Cardiac muscle cell (in vitro differentiated cells and primary cell): ENCODE data around the gene RELCH. TPM values are rescaled to one million over a fixed set of nuclear protein-coding genes. Genes with fewer than 3 reads are reported as not detected.

Experiments
- DNase-seq, 2 donors: peaks; one replicate each; pipeline versions ENCODE4 v3.0.0 to v3.0.0-alpha.2; 2010 to 2017; ENCODE audit warnings: low read depth in 1 of 2, low spot score in 1 of 2
- H3K27ac ChIP-seq: fragments of 200-600 bp; sonication (generic); 2 replicates; pipeline ENCODE4 v1.5.1; 2016
- H3K27me3 ChIP-seq: fragments of 200-600 bp; sonication (generic); 2 replicates; pipeline ENCODE4 v1.6.0; 2016; ENCODE audit warnings: control low read depth
- H3K36me3 ChIP-seq: fragments of 200-600 bp; sonication (generic); 2 replicates; pipeline ENCODE4 v1.5.1; 2016; ENCODE audit warnings: control low read depth
- H3K4me1 ChIP-seq: fragments of 200-600 bp; sonication (generic); 2 replicates; pipeline ENCODE4 v1.8.1; 2017; ENCODE audit warnings: low read depth, mild to moderate bottlenecking, mixed run types
- H3K4me3 ChIP-seq: fragments of 200-600 bp; sonication (generic); 2 replicates; pipeline ENCODE4 v1.5.1; 2016; ENCODE audit warnings: mild to moderate bottlenecking
- H3K9me3 ChIP-seq: fragments of 200-600 bp; sonication (generic); 2 replicates; pipeline ENCODE4 v1.5.1; 2017; ENCODE audit warnings: low read depth, mild to moderate bottlenecking, control low read depth
- CTCF ChIP-seq: IDR thresholded peaks from 2 replicates; pipeline ENCODE4 v1.5.1; 2012; ENCODE audit warnings: low read depth, mild to moderate bottlenecking, low read length
- polyA plus RNA-seq: library from polyadenylated mRNA; unstranded; fragments of >200 nt; fragmentation: Nextera tagmentation; extraction: Ambion mirVana; gene quantifications from 2 replicates; pipeline ENCODE4 v1.2.1, GENCODE V29; 2016
- total RNA-seq: library from RNA; depleted of rRNA; stranded (reverse); fragments of >200 nt; gene quantifications from 2 replicates; pipeline ENCODE4 v1.2.3, GENCODE V29; 2016

RELCH gene
- total and polyA plus RNA-seq, 2 experiments from 2014 or later, result 11.7 to 26.9 TPM

GRCh38 chr18:62353170-62353569, 166.1 kb downstream of the RELCH start:
- Histone ChIP-seq H3K27me3 (no peaks in the 10 kb centered on the region), H3K36me3 (no peaks in the 10 kb centered on the region), H3K4me1 (no peaks in the 10 kb centered on the region), H3K27ac (no peak overlapping the region), H3K4me3 (no peak overlapping the region), H3K9me3 (no peaks in the 10 kb centered on the region)
- no peak for DNase-seq
- no peak for TF ChIP-seq CTCF

- no peak for TF ChIP-seq CTCF
- Histone ChIP-seq H3K9me3 (no peaks in the 10 kb centered on the region), H3K36me3 (no peaks in the 10 kb centered on the region), H3K27me3 (no peaks in the 10 kb centered on the region), H3K27ac (no peak overlapping the region), H3K4me3 (no peak overlapping the region), H3K4me1 (no peaks in the 10 kb centered on the region)
- no peak for DNase-seq
These were observed 167.1 kb downstream of the RELCH start for GRCh38 chr18:62354151-62354550.

GRCh38 chr18:62357079-62357719, 170.1 kb downstream of the RELCH start:
- Histone ChIP-seq H3K4me3 (no peak overlapping the region), H3K27ac (no peak overlapping the region), H3K36me3 (no peaks in the 10 kb centered on the region), H3K27me3 (no peaks in the 10 kb centered on the region), H3K4me1 (no peaks in the 10 kb centered on the region), H3K9me3 (no peaks in the 10 kb centered on the region)
- TF ChIP-seq CTCF, result no peak
- DNase-seq, result no peak

Other genes with a start within 250 kb of the RELCH start
- gene PIGN, start 199 bp upstream of the RELCH start, total RNA-seq, result 16.2 and 20.8 TPM in 2 replicates
- 18.8 and 21.9 TPM in 2 replicates for gene PIGN, start 199 bp upstream of the RELCH start, polyA plus RNA-seq
- 0.56 and 1.2 TPM in 2 replicates for gene TNFRSF11A, start 138.1 kb downstream of the RELCH start, total RNA-seq
- 0.66 and 1.4 TPM in 2 replicates for gene TNFRSF11A, start 138.1 kb downstream of the RELCH start, polyA plus RNA-seq